Upper lobe of left lung (tissue), 4 donors: Measurements from ENCODE around the gene UBR1.

ENCODE experiments used
- POLR2A ChIP-seq, 4 donors: fragments of 450-650 bp; IDR thresholded peaks; one replicate each; pipeline ENCODE4 v1.5.1; 2016 to 2017; ENCODE audit warnings: antibody characterized with exemption in 4 of 4, mild to moderate bottlenecking in 2 of 4
- POLR2AphosphoS5 ChIP-seq, 2 donors: sonication (generic); formaldehyde crosslinking; IDR thresholded peaks; one replicate each; pipeline ENCODE4 v1.5.1; 2017; ENCODE audit warnings: antibody characterized with exemption in 2 of 2
- TF ChIP-seq, protein P1 (sequence below), 6 experiments: fragments of 450-650 bp in 4 of 6; fragments of 200-600 bp in 2 of 6; sonication (generic) in 2 of 6; IDR thresholded peaks; one replicate each; pipeline ENCODE4 v1.5.1; 2016 to 2019; ENCODE audit warnings: antibody characterized with exemption in 6 of 6

DNA sequence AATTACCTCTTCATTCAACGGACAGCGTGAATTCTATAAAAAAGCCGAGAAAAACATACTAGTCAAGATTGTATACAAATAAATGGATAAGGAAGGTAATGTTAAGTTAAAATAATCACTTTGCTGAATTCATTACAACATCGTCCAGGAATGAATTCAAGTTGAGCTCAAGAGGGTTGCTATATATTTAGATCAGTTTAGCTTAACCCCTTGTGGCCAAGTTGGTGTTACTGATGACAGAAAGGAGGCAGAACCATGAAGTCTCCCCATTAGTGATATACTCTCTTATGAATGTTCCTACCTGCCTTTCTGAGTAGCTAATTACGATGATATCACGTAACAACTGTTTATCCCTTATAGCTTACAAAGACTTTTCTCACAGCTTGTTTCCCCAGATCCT lies 34.9 kb downstream of the UBR1 start:
- TF ChIP-seq POLR2A (IDR thresholded peaks at IDR 0.05) (no peak), POLR2AphosphoS5 (IDR thresholded peaks at IDR 0.05) (no peak)
- TF ChIP-seq, protein P1, sequence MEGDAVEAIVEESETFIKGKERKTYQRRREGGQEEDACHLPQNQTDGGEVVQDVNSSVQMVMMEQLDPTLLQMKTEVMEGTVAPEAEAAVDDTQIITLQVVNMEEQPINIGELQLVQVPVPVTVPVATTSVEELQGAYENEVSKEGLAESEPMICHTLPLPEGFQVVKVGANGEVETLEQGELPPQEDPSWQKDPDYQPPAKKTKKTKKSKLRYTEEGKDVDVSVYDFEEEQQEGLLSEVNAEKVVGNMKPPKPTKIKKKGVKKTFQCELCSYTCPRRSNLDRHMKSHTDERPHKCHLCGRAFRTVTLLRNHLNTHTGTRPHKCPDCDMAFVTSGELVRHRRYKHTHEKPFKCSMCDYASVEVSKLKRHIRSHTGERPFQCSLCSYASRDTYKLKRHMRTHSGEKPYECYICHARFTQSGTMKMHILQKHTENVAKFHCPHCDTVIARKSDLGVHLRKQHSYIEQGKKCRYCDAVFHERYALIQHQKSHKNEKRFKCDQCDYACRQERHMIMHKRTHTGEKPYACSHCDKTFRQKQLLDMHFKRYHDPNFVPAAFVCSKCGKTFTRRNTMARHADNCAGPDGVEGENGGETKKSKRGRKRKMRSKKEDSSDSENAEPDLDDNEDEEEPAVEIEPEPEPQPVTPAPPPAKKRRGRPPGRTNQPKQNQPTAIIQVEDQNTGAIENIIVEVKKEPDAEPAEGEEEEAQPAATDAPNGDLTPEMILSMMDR (IDR thresholded peaks at IDR 0.05): no peak
